Common myeloid progenitor, CD34-positive (primary cell): ENCODE results near the gene UBASH3B.
A peak's percentile ranks its signal among the peaks of the same experiment; 100 is the strongest.

Source experiments
- CTCF ChIA-PET: fragments of 350-600 bp; sonication (Branson Sonifier 250); formaldehyde crosslinking; loops from one replicate; lab custom pipeline; 2021; ENCODE audit warnings: antibody characterized with exemption; lab: Charles Lee
- POLR2A ChIA-PET: fragments of 350-600 bp; sonication (Branson Sonifier 250); formaldehyde crosslinking; loops from one replicate; lab custom pipeline; 2021; ENCODE audit warnings: antibody characterized with exemption; lab: Charles Lee
- DNase-seq, 3 donors: peaks; one replicate each; pipeline versions ENCODE4 v3.0.0 to v3.0.0-alpha.2; 2013
- H3K27ac ChIP-seq, 2 experiments: 1 replicate in 1 of 2; 2 replicates in 1 of 2; pipeline ENCODE4 v1.7.0; 2013; ENCODE audit warnings: inconsistent platforms in 2 of 2, low read length in 2 of 2, mild to moderate bottlenecking in 2 of 2, low read depth in 1 of 2, moderate library complexity in 1 of 2; ENCODE audit not compliant: severe bottlenecking in 2 of 2, insufficient read depth in 1 of 2, poor library complexity in 1 of 2
- H3K27me3 ChIP-seq, 5 experiments: replicated peaks in 2 of 5; 1 replicate in 3 of 5; 2 replicates in 2 of 5; pipeline versions ENCODE4 v1.6.1 to v1.7.0; 2013; ENCODE audit warnings: low read length in 4 of 5, mild to moderate bottlenecking in 2 of 5, moderate library complexity in 2 of 5, inconsistent platforms in 1 of 5; ENCODE audit not compliant: insufficient read depth in 5 of 5, control insufficient read depth in 4 of 5
- H3K36me3 ChIP-seq, 4 experiments: 1 replicate in 2 of 4; 2 replicates in 2 of 4; pipeline versions ENCODE4 v1.6.1 to v1.7.0; 2013; ENCODE audit warnings: low read length in 3 of 4, control low read depth in 1 of 4, mild to moderate bottlenecking in 1 of 4; ENCODE audit not compliant: control insufficient read depth in 4 of 4, insufficient read depth in 4 of 4
- H3K4me1 ChIP-seq, 4 experiments: 1 replicate in 3 of 4; 2 replicates in 1 of 4; pipeline versions ENCODE4 v1.6.1 to v1.7.1; 2013; ENCODE audit warnings: low read length in 3 of 4, mild to moderate bottlenecking in 3 of 4, control low read depth in 1 of 4, inconsistent platforms in 1 of 4, moderate library complexity in 1 of 4; ENCODE audit not compliant: control insufficient read depth in 4 of 4, insufficient read depth in 4 of 4; ENCODE audit errors: control extremely low read depth in 1 of 4
- H3K4me3 ChIP-seq, 7 experiments: 1 replicate in 4 of 7; 2 replicates in 3 of 7; pipeline versions ENCODE4 v1.5.1 to v1.7.0; 2013; ENCODE audit warnings: mild to moderate bottlenecking in 7 of 7, low read length in 6 of 7, moderate library complexity in 6 of 7, inconsistent platforms in 2 of 7, low read depth in 2 of 7, control low read depth in 1 of 7; ENCODE audit not compliant: insufficient read depth in 4 of 7, control insufficient read depth in 1 of 7; ENCODE audit errors: extremely low read depth in 1 of 7
- H3K9me3 ChIP-seq, 5 experiments: 1 replicate in 4 of 5; 2 replicates in 1 of 5; pipeline versions ENCODE4 v1.6.1 to v1.7.1; 2013; ENCODE audit warnings: low read length in 4 of 5, mild to moderate bottlenecking in 2 of 5, inconsistent platforms in 1 of 5, low read depth in 1 of 5, moderate library complexity in 1 of 5; ENCODE audit not compliant: control insufficient read depth in 4 of 5, insufficient read depth in 2 of 5; ENCODE audit errors: control extremely low read depth in 1 of 5
- WGBS: methylation state at CpG from one replicate; pipeline ENCODE4 v1.1.5; 2013; ENCODE audit not compliant: insufficient coverage; 5-methylcytosine and 5-hydroxymethylcytosine counted together

Gene UBASH3B

GRCh38 chr11:122663056-122663740, 7.7 kb downstream of the UBASH3B start:
- Histone ChIP-seq H3K27me3 (no peaks in the 10 kb centered on the region), H3K4me3 (no peak overlapping the region), H3K4me1 (peaks cover 11 to 48% (median 38%) of the 10 kb centered on the region in 4 experiments), H3K36me3 (peaks cover 0 to 21% (median 2%) of the 10 kb centered on the region in 4 experiments), H3K27ac (no peak overlapping the region), H3K9me3 (no peaks in the 10 kb centered on the region)
- CTCF ChIA-PET = interaction anchor here (1.0 to 23.0 kb wide), 5 partner anchors 7 to 88 kb away, joined by 3 to 325 read pairs (median 9); partner anchors contain the start of gene UBASH3B
- no peak for DNase-seq
- POLR2A ChIA-PET = no interaction called here
- 95% methylated on average over 7 of the region's 13 CpGs for WGBS

GRCh38 chr11:122663764-122664163, 8.2 kb downstream of the UBASH3B start:
- Histone ChIP-seq H3K36me3 (peaks cover 0 to 17% (median 2%) of the 10 kb centered on the region in 4 experiments), H3K4me3 (no peak overlapping the region), H3K4me1 (peaks cover 15 to 50% (median 42%) of the 10 kb centered on the region in 4 experiments), H3K27me3 (no peaks in the 10 kb centered on the region), H3K9me3 (no peaks in the 10 kb centered on the region), H3K27ac (no peak overlapping the region)
- ChIA-PET CTCF (interaction anchor here (1.0 to 23.0 kb wide), 5 partner anchors 8 to 88 kb away, joined by 3 to 325 read pairs (median 9); partner anchors contain the start of gene UBASH3B), POLR2A (no interaction called here)
- WGBS = 53% methylated on average over 4 of the region's 4 CpGs
- DNase-seq = peak in 2 of 3 donors; percentile 36 to 46

- ChIA-PET CTCF (interaction anchor here (1.0 to 23.0 kb wide), 4 partner anchors 8 to 87 kb away, joined by 3 to 325 read pairs (median 9); partner anchors contain the start of gene UBASH3B), POLR2A (no interaction called here)
- H3K4me1 ChIP-seq = peaks cover 16 to 51% (median 43%) of the 10 kb centered on the region in 4 experiments
- WGBS = 100% methylated on average over 1 of the region's 1 CpG
- no peaks in the 10 kb centered on the region for H3K27me3 ChIP-seq
- no peak overlapping the region for H3K4me3 ChIP-seq
- H3K9me3 ChIP-seq = no peaks in the 10 kb centered on the region
- H3K36me3 ChIP-seq = peaks cover 0 to 20% (median 2%) of the 10 kb centered on the region in 4 experiments
- no peak for DNase-seq
- no peak overlapping the region for H3K27ac ChIP-seq
Measured at GRCh38 chr11:122664188-122664587, 8.7 kb downstream of the UBASH3B start.

- DNase-seq = no peak
- H3K9me3 ChIP-seq = no peaks in the 10 kb centered on the region
- H3K27me3 ChIP-seq = no peaks in the 10 kb centered on the region
- H3K4me3 ChIP-seq = no peak overlapping the region
- CTCF ChIA-PET = interaction anchor here (0.8 to 23.0 kb wide), 3 partner anchors 7 to 122 kb away, joined by 3 to 325 read pairs (median 83); partner anchors contain the start of gene UBASH3B
- H3K4me1 ChIP-seq = peaks cover 13 to 55% (median 42%) of the 10 kb centered on the region in 4 experiments
- POLR2A ChIA-PET = no interaction called here
- 93% methylated on average over 10 of the region's 10 CpGs for WGBS
- H3K27ac ChIP-seq = no peak overlapping the region
- peaks cover 0 to 33% (median 2%) of the 10 kb centered on the region in 4 experiments for H3K36me3 ChIP-seq
Measured at GRCh38 chr11:122665861-122666260, 10.3 kb downstream of the UBASH3B start.

DNA sequence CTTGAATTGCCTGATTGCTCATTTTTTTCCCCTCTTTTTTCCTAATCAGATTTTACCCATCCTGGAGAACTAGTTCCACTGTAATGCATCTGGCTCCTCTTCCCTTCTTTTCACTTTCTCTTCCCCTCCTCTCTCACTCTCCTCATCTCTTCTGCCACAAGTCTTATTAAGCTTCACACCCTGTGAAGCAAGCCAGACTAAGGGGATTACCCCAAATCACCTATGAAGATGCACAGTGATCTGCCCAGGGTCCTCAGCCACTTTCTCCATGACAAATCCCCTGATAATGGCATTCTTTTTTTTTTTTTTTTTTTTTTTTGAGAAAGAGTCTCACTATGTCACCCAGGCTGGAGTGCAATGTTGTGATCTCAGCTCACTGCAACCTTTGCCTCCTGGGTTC, 11.2 kb downstream of the UBASH3B start:
- no peak for DNase-seq
- peaks cover 0 to 39% (median 2%) of the 10 kb centered on the region in 4 experiments for H3K36me3 ChIP-seq
- ChIA-PET POLR2A (no interaction called here), CTCF (interaction anchor here (10.2 to 23.0 kb wide), 2 partner anchors 8 to 85 kb away, joined by 83 to 325 read pairs; partner anchors contain the start of gene UBASH3B)
- peaks cover 13 to 63% (median 44%) of the 10 kb centered on the region in 4 experiments for H3K4me1 ChIP-seq
- H3K27ac ChIP-seq = no peak overlapping the region
- no peaks in the 10 kb centered on the region for H3K27me3 ChIP-seq
- H3K4me3 ChIP-seq = no peak overlapping the region
- H3K9me3 ChIP-seq = no peaks in the 10 kb centered on the region

DNA sequence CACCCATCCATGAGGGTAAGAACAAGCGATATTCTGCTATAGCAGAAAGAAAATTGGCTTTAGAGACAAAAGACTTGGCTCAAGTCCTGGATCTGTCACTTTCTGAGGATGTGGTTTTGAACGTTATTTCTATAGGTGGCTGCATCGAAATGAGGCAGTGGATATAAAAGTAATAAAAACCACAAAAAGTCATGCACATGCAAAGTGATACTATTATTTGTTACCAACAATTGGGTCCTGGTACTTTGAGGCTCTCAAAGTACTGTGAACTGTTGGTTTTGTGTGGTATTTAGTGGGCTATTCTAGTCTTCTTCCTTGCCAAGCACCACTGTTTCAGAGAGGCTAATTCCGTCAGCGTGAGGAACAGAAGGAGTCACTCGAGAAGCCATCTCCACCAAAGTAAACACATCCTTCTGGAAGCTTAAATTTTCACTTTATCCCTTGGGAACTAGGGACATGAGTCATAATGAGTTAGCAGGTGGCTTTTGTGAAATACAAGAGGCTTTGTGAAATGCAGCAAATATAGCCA, 13.1 kb downstream of the UBASH3B start:
- peaks cover 16 to 77% (median 51%) of the 10 kb centered on the region in 4 experiments for H3K4me1 ChIP-seq
- H3K36me3 ChIP-seq = peaks cover 0 to 38% (median 3%) of the 10 kb centered on the region in 4 experiments
- ChIA-PET POLR2A (interaction anchor here (0.7 kb wide), 1 partner anchor 88 kb away, joined by 3 read pairs; no protein-coding TSS in a partner anchor), CTCF (interaction anchor here (0.9 to 23.0 kb wide), 10 partner anchors 10 to 83 kb away, joined by 3 to 325 read pairs (median 8); partner anchors contain the start of gene UBASH3B)
- no peak overlapping the region for H3K27ac ChIP-seq
- H3K4me3 ChIP-seq = peak overlapping the region in 1 of 7 experiments; percentile 11
- H3K9me3 ChIP-seq = no peaks in the 10 kb centered on the region
- WGBS = 13% methylated on average over 1 of the region's 6 CpGs
- H3K27me3 ChIP-seq = no peaks in the 10 kb centered on the region
- peak in 2 of 3 donors; percentile 84 to 89 for DNase-seq
